Erythroblast (primary cell): ENCODE measurements around the gene ZFYVE19.

Source experiments
- DNase-seq, 2 experiments: peaks; one replicate each; lab custom pipeline; 2025; lab: John Stamatoyannopoulos, UW
- GATA1 ChIP-seq: IDR thresholded peaks from 2 replicates; pipeline ENCODE4 v1.6.1; 2011; ENCODE audit warnings: low read depth, mild to moderate bottlenecking, control low read depth, low read length, moderate library complexity
- POLR2A ChIP-seq: IDR thresholded peaks from 2 replicates; pipeline ENCODE4 v1.6.1; 2011; ENCODE audit warnings: mild to moderate bottlenecking, low read length

ZFYVE19 gene

GRCh38 chr15:40770147-40770721 lies 36.7 kb upstream of the ZFYVE19 start:
- no peak for TF ChIP-seq POLR2A
- TF ChIP-seq GATA1 = no peak
- DNase-seq = no peak

- TF ChIP-seq POLR2A = no peak
- TF ChIP-seq GATA1 = no peak
Measured at GRCh38 chr15:40771242-40771641, 35.6 kb upstream of the ZFYVE19 start.

GRCh38 chr15:40772014-40772413 lies 34.9 kb upstream of the ZFYVE19 start:
- no peak for DNase-seq
- TF ChIP-seq GATA1 = no peak

More at GRCh38 chr15:40771242-40771641, 35.6 kb upstream of the ZFYVE19 start:
- no peak for DNase-seq

- no peak for DNase-seq
- TF ChIP-seq POLR2A = no peak
- TF ChIP-seq GATA1 = no peak
Measured at GRCh38 chr15:40773496-40773895, 33.4 kb upstream of the ZFYVE19 start.

GRCh38 chr15:40773902-40774301 lies 33.0 kb upstream of the ZFYVE19 start:
- no peak for TF ChIP-seq POLR2A
- TF ChIP-seq GATA1 = no peak
- no peak for DNase-seq

GRCh38 chr15:40775007-40775406 lies 31.9 kb upstream of the ZFYVE19 start:
- TF ChIP-seq GATA1 (no peak), POLR2A (no peak)

GRCh38 chr15:40775740-40776536 lies 31.0 kb upstream of the ZFYVE19 start:
- no peak for DNase-seq
- TF ChIP-seq POLR2A = no peak
- no peak for TF ChIP-seq GATA1

More at GRCh38 chr15:40775007-40775406, 31.9 kb upstream of the ZFYVE19 start:
- DNase-seq = no peak

- no peak for DNase-seq
- TF ChIP-seq POLR2A (no peak), GATA1 (no peak)
Measured at GRCh38 chr15:40776537-40777141, 30.2 kb upstream of the ZFYVE19 start.

- TF ChIP-seq POLR2A = no peak
- TF ChIP-seq GATA1 = no peak
Measured at GRCh38 chr15:40782609-40783227, 24.2 kb upstream of the ZFYVE19 start.

GRCh38 chr15:40785164-40785563 lies 21.7 kb upstream of the ZFYVE19 start:
- DNase-seq = no peak
- no peak for TF ChIP-seq POLR2A
- no peak for TF ChIP-seq GATA1

More at GRCh38 chr15:40782609-40783227, 24.2 kb upstream of the ZFYVE19 start:
- DNase-seq = peak; percentile 76 to 89

- no peak for DNase-seq
- no peak for TF ChIP-seq POLR2A
- no peak for TF ChIP-seq GATA1
Measured at GRCh38 chr15:40785814-40786213, 21.1 kb upstream of the ZFYVE19 start.

GRCh38 chr15:40787344-40787841 lies 19.5 kb upstream of the ZFYVE19 start:
- peak; percentile 37 for TF ChIP-seq POLR2A
- no peak for TF ChIP-seq GATA1
- DNase-seq = no peak

GRCh38 chr15:40787991-40788390 lies 18.9 kb upstream of the ZFYVE19 start:
- TF ChIP-seq GATA1 (no peak), POLR2A (no peak)
- DNase-seq = no peak
